HepG2 (cell line): ENCODE measurements around the gene GADD45GIP1. TPM values are rescaled to one million over a fixed set of nuclear protein-coding genes. Genes with fewer than 3 reads are reported as not detected.
A peak's percentile ranks its signal among the peaks of the same experiment; 100 is the strongest.

ENCODE experiments used
- ADNP ChIP-seq: sonication (generic); formaldehyde crosslinking; IDR thresholded peaks from 2 replicates; pipeline ENCODE4 v1.4.0; 2020; ENCODE audit warnings: missing genetic modification reagents
- AGO1 ChIP-seq: fragments of 200-400 bp; formaldehyde crosslinking; IDR thresholded peaks from 2 replicates; pipeline ENCODE4 v1.6.1; 2017; ENCODE audit warnings: mild to moderate bottlenecking, low read depth, low read length, moderate library complexity; ENCODE audit not compliant: poor library complexity, severe bottlenecking
- ARID2 ChIP-seq: sonication (generic); formaldehyde crosslinking; IDR thresholded peaks from 2 replicates; pipeline ENCODE4 v1.8.1; 2022; ENCODE audit warnings: mild to moderate bottlenecking, missing genetic modification reagents, borderline replicate concordance
- CBX1 ChIP-seq: IDR thresholded peaks from one replicate; pipeline ENCODE4 v1.6.1; 2016; ENCODE audit warnings: antibody characterized with exemption, low read depth
- FOSL1 ChIP-seq: sonication (generic); formaldehyde crosslinking; IDR thresholded peaks from 2 replicates; pipeline ENCODE4 v1.9.0; 2021; ENCODE audit warnings: missing genetic modification reagents, borderline replicate concordance
- HCFC1 ChIP-seq: fragments of 150-350 bp; IDR thresholded peaks from 2 replicates; pipeline ENCODE4 v1.6.1; 2014; ENCODE audit warnings: low read depth, low read length
- ISL2 ChIP-seq: sonication (generic); formaldehyde crosslinking; IDR thresholded peaks from 2 replicates; pipeline ENCODE4 v1.5.0; 2020; ENCODE audit warnings: missing genetic modification reagents
- LCORL ChIP-seq, 2 experiments: fragments of 450-650 bp in 1 of 2; sonication (generic) in 1 of 2; formaldehyde crosslinking in 1 of 2; IDR thresholded peaks; 2 replicates each; pipeline versions ENCODE4 v1.5.0 to v1.6.1; 2017 to 2020; ENCODE audit warnings: antibody characterized with exemption in 1 of 2, missing genetic modification reagents in 1 of 2
- MED13 ChIP-seq: sonication (generic); formaldehyde crosslinking; IDR thresholded peaks from 2 replicates; pipeline ENCODE4 v1.5.0; 2020; ENCODE audit warnings: missing genetic modification reagents
- MIER3 ChIP-seq: IDR thresholded peaks from 2 replicates; pipeline ENCODE4 v1.6.1; 2016; ENCODE audit warnings: missing compliant biosample characterization, borderline replicate concordance
- POLR2AphosphoS5 ChIP-seq: IDR thresholded peaks from 2 replicates; pipeline ENCODE4 v1.6.1; 2012; ENCODE audit warnings: low read depth, low read length
- TAF1 ChIP-seq: sonication (generic); formaldehyde crosslinking; IDR thresholded peaks from 2 replicates; pipeline ENCODE4 v1.4.0; 2020; ENCODE audit warnings: missing genetic modification reagents
- TEAD3 ChIP-seq: optimal IDR thresholded peaks from 2 replicates; pipeline ENCODE3; 2016; ENCODE audit warnings: borderline replicate concordance
- YY1 ChIP-seq: IDR thresholded peaks from 2 replicates; pipeline ENCODE4 v1.6.1; 2011; ENCODE audit warnings: low read length, low read depth, moderate library complexity, mild to moderate bottlenecking; ENCODE audit not compliant: insufficient read depth, insufficient replicate concordance
- ZNF101 ChIP-seq: sonication (generic); formaldehyde crosslinking; IDR thresholded peaks from 2 replicates; pipeline ENCODE4 v1.4.0; 2020; ENCODE audit warnings: mild to moderate bottlenecking, low read depth, missing genetic modification reagents, borderline replicate concordance
- ZNF205 ChIP-seq: IDR thresholded peaks from 2 replicates; pipeline ENCODE4 v1.6.1; 2018; ENCODE audit warnings: missing biosample characterization, missing genetic modification reagents
- ZNF562 ChIP-seq: sonication (generic); formaldehyde crosslinking; IDR thresholded peaks from 2 replicates; pipeline ENCODE4 v1.8.0; 2022; ENCODE audit warnings: missing genetic modification reagents, borderline replicate concordance
- ZNF572 ChIP-seq: sonication (generic); formaldehyde crosslinking; IDR thresholded peaks from 2 replicates; pipeline ENCODE4 v1.5.1; 2020; ENCODE audit warnings: mild to moderate bottlenecking, missing genetic modification reagents
- ZNF709 ChIP-seq: sonication (generic); formaldehyde crosslinking; IDR thresholded peaks from 2 replicates; pipeline ENCODE4 v1.5.0; 2020; ENCODE audit warnings: mild to moderate bottlenecking, missing genetic modification reagents
- ZNF781 ChIP-seq: sonication (generic); formaldehyde crosslinking; IDR thresholded peaks from 2 replicates; pipeline ENCODE4 v1.5.1; 2020; ENCODE audit warnings: borderline replicate concordance, mild to moderate bottlenecking, missing genetic modification reagents; ENCODE audit errors: not compliant biosample characterization
- ZNF83 ChIP-seq: sonication (generic); formaldehyde crosslinking; IDR thresholded peaks from 2 replicates; pipeline ENCODE4 v1.4.0; 2020; ENCODE audit warnings: missing genetic modification reagents, mild to moderate bottlenecking, borderline replicate concordance
- ZNF879 ChIP-seq: sonication (generic); formaldehyde crosslinking; IDR thresholded peaks from 2 replicates; pipeline ENCODE4 v1.8.1; 2023; ENCODE audit warnings: missing genetic modification reagents
- polyA plus RNA-seq, 8 experiments: library from polyadenylated mRNA; depleted of rRNA in 3 of 8; stranded (reverse) in 7 of 8; unstranded in 1 of 8; fragments of >200 nt; fragmentation: Illumina TruSeq in 4 of 8; extraction: Trizol in 4 of 8; gene quantifications; 2 replicates each; pipeline versions ENCODE4 v1.2.1 to v1.2.3, GENCODE V29; 2011 to 2016; ENCODE audit warnings: low read depth in 4 of 8, missing spikeins in 1 of 8, mixed read lengths in 1 of 8; ENCODE audit not compliant: insufficient read depth in 1 of 8
- total RNA-seq, 5 experiments: library from RNA; depleted of rRNA; stranded (reverse); fragments of >200 nt; fragmentation: Illumina TruSeq; extraction: Trizol; gene quantifications; 2 replicates each; pipeline ENCODE4 v1.2.3, GENCODE V29; 2016; ENCODE audit warnings: low read depth in 1 of 5
- TF ChIP-seq, protein P1 (sequence below): sonication (generic); formaldehyde crosslinking; IDR thresholded peaks from 2 replicates; pipeline ENCODE4 v1.4.0; 2020; ENCODE audit warnings: missing genetic modification reagents; ENCODE audit errors: not compliant biosample characterization
- TF ChIP-seq, protein P2 (sequence below): sonication (generic); formaldehyde crosslinking; IDR thresholded peaks from 2 replicates; pipeline ENCODE4 v1.4.0; 2020; ENCODE audit warnings: low read depth, mild to moderate bottlenecking, missing genetic modification reagents
- TF ChIP-seq, protein P3 (sequence below): sonication (generic); formaldehyde crosslinking; IDR thresholded peaks from 2 replicates; pipeline ENCODE4 v1.5.0; 2020; ENCODE audit warnings: mild to moderate bottlenecking, missing genetic modification reagents, moderate library complexity
- TF ChIP-seq, protein P4 (sequence below): sonication (generic); formaldehyde crosslinking; IDR thresholded peaks from 2 replicates; pipeline ENCODE4 v1.4.0; 2020; ENCODE audit warnings: low read depth, mild to moderate bottlenecking, missing genetic modification reagents

The GADD45GIP1 gene
- total and polyA plus RNA-seq, 2 of the 13 experiments (the other 11 are each of a cell fraction or from before 2014, with no cell fraction given) = 24.6 to 30.7 TPM

DNA sequence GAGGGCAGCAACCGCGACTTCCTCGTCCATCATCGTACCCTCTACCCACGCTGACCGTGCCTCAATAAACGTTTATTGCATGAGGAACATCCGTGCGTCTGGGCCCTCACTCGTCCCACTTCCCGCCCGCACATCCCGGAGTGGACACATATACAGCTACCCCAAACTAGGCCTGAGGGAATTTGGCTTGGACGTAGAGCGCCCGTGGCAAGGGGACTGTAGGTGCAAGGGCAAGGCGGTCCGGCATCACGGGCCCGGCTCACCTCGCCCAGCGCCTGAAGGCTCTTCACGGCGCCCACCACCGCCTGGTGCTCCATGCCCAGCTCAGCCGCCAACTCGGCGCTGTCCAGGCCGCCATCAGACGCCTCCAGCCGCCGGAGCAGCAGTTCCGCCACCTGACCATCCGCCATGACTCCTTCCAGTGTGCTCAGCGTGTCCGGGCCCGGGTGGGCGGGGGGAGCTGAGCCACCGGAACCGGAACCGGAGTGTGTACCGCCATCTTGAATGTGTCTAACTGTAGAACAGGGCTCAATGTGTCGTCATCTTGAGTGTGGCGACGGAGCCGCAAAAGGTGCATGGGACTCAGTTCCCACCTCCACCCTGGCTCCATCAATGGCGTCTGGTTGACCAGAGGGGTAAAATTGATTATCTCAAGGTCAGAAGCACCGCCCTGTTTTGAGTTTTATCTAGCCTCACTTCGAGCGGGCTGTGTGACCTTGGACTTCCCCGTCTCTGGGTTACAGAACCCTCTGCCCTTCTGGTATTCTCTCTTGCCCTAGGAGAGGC, 23.5 kb downstream of the GADD45GIP1 start, which contains the start of gene FARSA (continued):
- no peak for TF ChIP-seq AGO1
- no peak for TF ChIP-seq ISL2
- no peak for TF ChIP-seq FOSL1
- TF ChIP-seq, protein P1, sequence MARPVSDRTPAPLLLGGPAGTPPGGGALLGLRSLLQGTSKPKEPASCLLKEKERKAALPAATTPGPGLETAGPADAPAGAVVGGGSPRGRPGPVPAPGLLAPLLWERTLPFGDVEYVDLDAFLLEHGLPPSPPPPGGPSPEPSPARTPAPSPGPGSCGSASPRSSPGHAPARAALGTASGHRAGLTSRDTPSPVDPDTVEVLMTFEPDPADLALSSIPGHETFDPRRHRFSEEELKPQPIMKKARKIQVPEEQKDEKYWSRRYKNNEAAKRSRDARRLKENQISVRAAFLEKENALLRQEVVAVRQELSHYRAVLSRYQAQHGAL (CRISPR knock-in tag) = no peak
- TF ChIP-seq CBX1 = no peak
- TF ChIP-seq, protein P2, sequence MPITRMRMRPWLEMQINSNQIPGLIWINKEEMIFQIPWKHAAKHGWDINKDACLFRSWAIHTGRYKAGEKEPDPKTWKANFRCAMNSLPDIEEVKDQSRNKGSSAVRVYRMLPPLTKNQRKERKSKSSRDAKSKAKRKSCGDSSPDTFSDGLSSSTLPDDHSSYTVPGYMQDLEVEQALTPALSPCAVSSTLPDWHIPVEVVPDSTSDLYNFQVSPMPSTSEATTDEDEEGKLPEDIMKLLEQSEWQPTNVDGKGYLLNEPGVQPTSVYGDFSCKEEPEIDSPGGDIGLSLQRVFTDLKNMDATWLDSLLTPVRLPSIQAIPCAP = no peak
- no peak for TF ChIP-seq ZNF562 (CRISPR knock-in tag)
- peak; percentile 93 for TF ChIP-seq HCFC1
- peak; percentile 100 for TF ChIP-seq YY1
- TF ChIP-seq POLR2AphosphoS5 = peak; percentile 92
- peak; percentile 90 for TF ChIP-seq ZNF709 (CRISPR knock-in tag)
- TF ChIP-seq ADNP (CRISPR knock-in tag) = no peak
- TF ChIP-seq, protein P3, sequence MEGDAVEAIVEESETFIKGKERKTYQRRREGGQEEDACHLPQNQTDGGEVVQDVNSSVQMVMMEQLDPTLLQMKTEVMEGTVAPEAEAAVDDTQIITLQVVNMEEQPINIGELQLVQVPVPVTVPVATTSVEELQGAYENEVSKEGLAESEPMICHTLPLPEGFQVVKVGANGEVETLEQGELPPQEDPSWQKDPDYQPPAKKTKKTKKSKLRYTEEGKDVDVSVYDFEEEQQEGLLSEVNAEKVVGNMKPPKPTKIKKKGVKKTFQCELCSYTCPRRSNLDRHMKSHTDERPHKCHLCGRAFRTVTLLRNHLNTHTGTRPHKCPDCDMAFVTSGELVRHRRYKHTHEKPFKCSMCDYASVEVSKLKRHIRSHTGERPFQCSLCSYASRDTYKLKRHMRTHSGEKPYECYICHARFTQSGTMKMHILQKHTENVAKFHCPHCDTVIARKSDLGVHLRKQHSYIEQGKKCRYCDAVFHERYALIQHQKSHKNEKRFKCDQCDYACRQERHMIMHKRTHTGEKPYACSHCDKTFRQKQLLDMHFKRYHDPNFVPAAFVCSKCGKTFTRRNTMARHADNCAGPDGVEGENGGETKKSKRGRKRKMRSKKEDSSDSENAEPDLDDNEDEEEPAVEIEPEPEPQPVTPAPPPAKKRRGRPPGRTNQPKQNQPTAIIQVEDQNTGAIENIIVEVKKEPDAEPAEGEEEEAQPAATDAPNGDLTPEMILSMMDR (CRISPR knock-in tag) = no peak; the same call in 1 of the 2 replicates
- no peak for TF ChIP-seq MED13 (CRISPR knock-in tag)
- TF ChIP-seq ZNF781 (CRISPR knock-in tag) = peak; percentile 49
- TF ChIP-seq ZNF879 = 0 out of 2 replicates have a peak, but pooled peaks have one; percentile 66
- TF ChIP-seq ZNF572 = no peak
- TF ChIP-seq LCORL (IDR thresholded peaks at IDR 0.05) = no peak
- TF ChIP-seq LCORL (CRISPR knock-in tag; IDR thresholded peaks at IDR 0.05) = peak; percentile 29; the same call in 1 of the 2 replicates
- no peak for TF ChIP-seq ZNF205 (CRISPR knock-in tag)
- TF ChIP-seq TEAD3 (CRISPR knock-in tag) = peak; percentile 53
- peak; percentile 22; the same call in 1 of the 2 replicates for TF ChIP-seq MIER3 (CRISPR knock-in tag)
- peak; percentile 91; the same call in 1 of the 2 replicates for TF ChIP-seq ARID2 (CRISPR knock-in tag)
- TF ChIP-seq ZNF83 = peak; percentile 89; the same call in 1 of the 2 replicates
- TF ChIP-seq, protein P4, sequence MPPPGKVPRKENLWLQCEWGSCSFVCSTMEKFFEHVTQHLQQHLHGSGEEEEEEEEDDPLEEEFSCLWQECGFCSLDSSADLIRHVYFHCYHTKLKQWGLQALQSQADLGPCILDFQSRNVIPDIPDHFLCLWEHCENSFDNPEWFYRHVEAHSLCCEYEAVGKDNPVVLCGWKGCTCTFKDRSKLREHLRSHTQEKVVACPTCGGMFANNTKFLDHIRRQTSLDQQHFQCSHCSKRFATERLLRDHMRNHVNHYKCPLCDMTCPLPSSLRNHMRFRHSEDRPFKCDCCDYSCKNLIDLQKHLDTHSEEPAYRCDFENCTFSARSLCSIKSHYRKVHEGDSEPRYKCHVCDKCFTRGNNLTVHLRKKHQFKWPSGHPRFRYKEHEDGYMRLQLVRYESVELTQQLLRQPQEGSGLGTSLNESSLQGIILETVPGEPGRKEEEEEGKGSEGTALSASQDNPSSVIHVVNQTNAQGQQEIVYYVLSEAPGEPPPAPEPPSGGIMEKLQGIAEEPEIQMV (CRISPR knock-in tag) = no peak
- peak; percentile 97 for TF ChIP-seq TAF1 (CRISPR knock-in tag)
- TF ChIP-seq ZNF101 (CRISPR knock-in tag) = no peak
